CD14-positive monocyte (primary cell): ENCODE measurements around the gene PITPNB. TPM values are rescaled to one million over a fixed set of nuclear protein-coding genes. Genes with fewer than 3 reads are reported as not detected.

Experiments
- DNase-seq, 3 donors: peaks; one replicate each; pipeline ENCODE4 v3.0.0-alpha.2; 2011 to 2022
- H2AFZ ChIP-seq: 2 replicates; pipeline ENCODE4 v1.6.0; 2012; ENCODE audit warnings: mild to moderate bottlenecking, low read depth, low read length, inconsistent platforms; ENCODE audit not compliant: insufficient read depth, poor library complexity, severe bottlenecking
- H3K27ac ChIP-seq, 2 donors: 1 replicate in 1 of 2; 2 replicates in 1 of 2; pipeline ENCODE4 v1.5.1; 2012 to 2013; ENCODE audit warnings: low read length in 2 of 2, control low read depth in 1 of 2, inconsistent platforms in 1 of 2, low read depth in 1 of 2, mild to moderate bottlenecking in 1 of 2
- H3K27me3 ChIP-seq, 2 donors: one replicate each; pipeline versions ENCODE4 v1.6.0 to v1.6.1; 2011 to 2013; ENCODE audit warnings: low read length in 2 of 2; ENCODE audit not compliant: control insufficient read depth in 2 of 2, insufficient read depth in 2 of 2
- H3K36me3 ChIP-seq, 2 donors: replicated peaks in 1 of 2; 1 replicate in 1 of 2; 2 replicates in 1 of 2; pipeline versions ENCODE4 v1.5.1 to v1.6.1; 2012 to 2013; ENCODE audit warnings: low read length in 2 of 2, control low read depth in 1 of 2, inconsistent platforms in 1 of 2, mild to moderate bottlenecking in 1 of 2; ENCODE audit not compliant: insufficient read depth in 2 of 2, control insufficient read depth in 1 of 2
- H3K4me1 ChIP-seq, 2 donors: 1 replicate in 1 of 2; 2 replicates in 1 of 2; pipeline versions ENCODE4 v1.5.1 to v1.6.1; 2012 to 2013; ENCODE audit warnings: low read length in 2 of 2, control low read depth in 1 of 2, inconsistent platforms in 1 of 2, mild to moderate bottlenecking in 1 of 2, moderate library complexity in 1 of 2; ENCODE audit not compliant: insufficient read depth in 2 of 2, control insufficient read depth in 1 of 2
- H3K4me2 ChIP-seq: replicated peaks from 2 replicates; pipeline ENCODE3; 2012; ENCODE audit warnings: low read length, moderate library complexity, mild to moderate bottlenecking; ENCODE audit not compliant: poor library complexity, severe bottlenecking; ENCODE audit errors: extremely low read depth
- H3K4me3 ChIP-seq, 3 experiments: fragments of 200-600 bp in 1 of 3; sonication (generic) in 1 of 3; replicated peaks in 1 of 3; 1 replicate in 2 of 3; 2 replicates in 1 of 3; pipeline ENCODE4 v1.5.1; 2011 to 2013; ENCODE audit warnings: low read length in 3 of 3, mild to moderate bottlenecking in 3 of 3, control low read depth in 2 of 3, low read depth in 2 of 3, inconsistent platforms in 1 of 3, moderate library complexity in 1 of 3
- H3K79me2 ChIP-seq: 2 replicates; pipeline ENCODE4 v1.6.0; 2012; ENCODE audit warnings: mild to moderate bottlenecking, control low read depth, inconsistent platforms, low read length, moderate library complexity; ENCODE audit not compliant: insufficient read depth
- H3K9ac ChIP-seq: 2 replicates; pipeline ENCODE4 v1.6.0; 2017; ENCODE audit warnings: low read length, mild to moderate bottlenecking; ENCODE audit not compliant: insufficient read depth, poor library complexity, severe bottlenecking
- H3K9me3 ChIP-seq, 2 donors: replicated peaks in 1 of 2; 1 replicate in 1 of 2; 2 replicates in 1 of 2; pipeline versions ENCODE4 v1.5.1 to v1.6.1; 2012 to 2013; ENCODE audit warnings: low read length in 2 of 2, control low read depth in 1 of 2; ENCODE audit not compliant: control insufficient read depth in 1 of 2, insufficient read depth in 1 of 2
- H4K20me1 ChIP-seq: 2 replicates; pipeline ENCODE4 v1.6.0; 2012; ENCODE audit warnings: mild to moderate bottlenecking, low read length, control low read depth, moderate library complexity; ENCODE audit not compliant: insufficient read depth
- H3K27ac Mint-ChIP-seq, 7 donors: one replicate each; pipeline ENCODE4 v1.8.0; 2020; ENCODE audit warnings: mild to moderate bottlenecking in 7 of 7, mixed read lengths in 7 of 7, moderate library complexity in 6 of 7, inconsistent platforms in 2 of 7
- H3K27me3 Mint-ChIP-seq, 3 donors: one replicate each; pipeline ENCODE4 v1.8.0; 2021 to 2022; ENCODE audit warnings: low read depth in 3 of 3, mild to moderate bottlenecking in 3 of 3, mixed read lengths in 3 of 3, moderate library complexity in 3 of 3, inconsistent platforms in 1 of 3
- H3K36me3 Mint-ChIP-seq, 2 donors: one replicate each; pipeline ENCODE4 v1.8.0; 2020; ENCODE audit warnings: mixed read lengths in 2 of 2, inconsistent platforms in 1 of 2, mild to moderate bottlenecking in 1 of 2
- H3K4me1 Mint-ChIP-seq: one replicate; pipeline ENCODE4 v1.8.0; 2020; ENCODE audit warnings: mild to moderate bottlenecking, mixed read lengths
- H3K4me3 Mint-ChIP-seq, 2 donors: one replicate each; pipeline ENCODE4 v1.8.0; 2020; ENCODE audit warnings: mild to moderate bottlenecking in 2 of 2, mixed read lengths in 2 of 2, moderate library complexity in 1 of 2
- H3K9me3 Mint-ChIP-seq, 7 donors: one replicate each; pipeline ENCODE4 v1.8.0; 2020 to 2022; ENCODE audit warnings: mixed read lengths in 7 of 7, mild to moderate bottlenecking in 6 of 7, moderate library complexity in 6 of 7, inconsistent platforms in 2 of 7
- CTCF ChIP-seq: fragments of 200-600 bp; IDR thresholded peaks from one replicate; pipeline ENCODE4 v1.8.0; 2022; ENCODE audit warnings: antibody characterized with exemption, mild to moderate bottlenecking
- WGBS: methylation state at CpG from one replicate; pipeline ENCODE4 v1.1.5; 2013; ENCODE audit warnings: missing lambda C conversion rate; ENCODE audit not compliant: insufficient coverage; 5-methylcytosine and 5-hydroxymethylcytosine counted together
- intact Hi-C, 2 donors: fragments of 100-400 bp; cut with micrococcal nuclease; formaldehyde crosslinking; loops; one replicate each; pipeline versions ENCODE4 v1.15.0 to v1.15.1; 2023
- polyA plus RNA-seq, 3 donors: library from polyadenylated mRNA; depleted of rRNA in 1 of 3; unstranded in 2 of 3; stranded (reverse) in 1 of 3; fragments of 300-500 nt in 2 of 3; fragments of >200 nt in 1 of 3; fragmentation: Illumina TruSeq in 2 of 3; gene quantifications; 1 replicate in 2 of 3; 2 replicates in 1 of 3; pipeline ENCODE4 v1.2.3, GENCODE V29; 2012 to 2021

The PITPNB gene
- polyA plus RNA-seq, 3 donors, result 19.2 to 29.1 (median 25.2) TPM

- Mint-ChIP-seq H3K27ac (peak overlapping the region in 5 of 7 donors; percentile 16 to 68 (median 40)), H3K27me3 (peaks cover 0 to 2% (median 0%) of the 10 kb centered on the region in 3 donors), H3K9me3 (peaks cover 0 to 7% (median 0%) of the 10 kb centered on the region in 7 donors), H3K36me3 (peaks cover 54 to 63% of the 10 kb centered on the region in 2 donors), H3K4me3 (no peak overlapping the region), H3K4me1 (peaks cover 22% of the 10 kb centered on the region)
- Histone ChIP-seq H3K79me2 (no peaks in the 10 kb centered on the region), H4K20me1 (peaks cover 13% of the 10 kb centered on the region), H3K9me3 (no peaks in the 10 kb centered on the region), H3K9ac (no peak overlapping the region), H3K4me3 (no peak overlapping the region), H2AFZ (no peak overlapping the region), H3K4me2 (no peak overlapping the region), H3K36me3 (peaks cover 35 to 69% of the 10 kb centered on the region in 2 donors), H3K27ac (no peak overlapping the region), H3K4me1 (peaks cover 4 to 18% of the 10 kb centered on the region in 2 donors), H3K27me3 (no peaks in the 10 kb centered on the region)
- intact Hi-C loops, result loop anchor here in 1 of 2 donors (5.0 kb wide), 1 partner anchor 49 kb away; the partner anchor contains the start of gene PITPNB
- WGBS, result 100% methylated on average over 3 of the region's 5 CpGs
- DNase-seq, result no peak
- no peak for TF ChIP-seq CTCF
Measured at GRCh38 chr22:27867953-27868731, 50.9 kb downstream of the PITPNB start.

- Histone ChIP-seq H2AFZ (no peak overlapping the region), H4K20me1 (peaks cover 18% of the 10 kb centered on the region), H3K4me2 (no peak overlapping the region), H3K9ac (no peak overlapping the region), H3K4me1 (peaks cover 4 to 18% of the 10 kb centered on the region in 2 donors), H3K27ac (peak overlapping the region in 1 of 2 donors; percentile 57), H3K27me3 (no peaks in the 10 kb centered on the region), H3K9me3 (no peaks in the 10 kb centered on the region), H3K79me2 (no peaks in the 10 kb centered on the region), H3K4me3 (no peak overlapping the region), H3K36me3 (peaks cover 34 to 69% of the 10 kb centered on the region in 2 donors)
- DNase-seq, result peak in 1 of 3 donors; percentile 10
- intact Hi-C loops, result loop anchor here in 1 of 2 donors (5.0 kb wide), 1 partner anchor 50 kb away; the partner anchor contains the start of gene PITPNB
- Mint-ChIP-seq H3K27me3 (peaks cover 0 to 2% (median 0%) of the 10 kb centered on the region in 3 donors), H3K9me3 (peaks cover 0 to 7% (median 0%) of the 10 kb centered on the region in 7 donors), H3K4me3 (no peak overlapping the region), H3K36me3 (peaks cover 49 to 58% of the 10 kb centered on the region in 2 donors), H3K4me1 (peaks cover 22% of the 10 kb centered on the region), H3K27ac (peak overlapping the region; percentile 23 to 92 (median 80))
- TF ChIP-seq CTCF, result no peak
- no CpG with 5 or more reads among the region's 4 CpGs for WGBS
Measured at GRCh38 chr22:27867085-27867952, 51.7 kb downstream of the PITPNB start.
